HepG2 (cell line): Measurements from ENCODE around the gene TARS3. TPM values are rescaled to one million over a fixed set of nuclear protein-coding genes. Genes with fewer than 3 reads are reported as not detected.

Experiments used
- AHR ChIP-seq: IDR thresholded peaks from 2 replicates; pipeline ENCODE4 v1.6.1; 2018; ENCODE audit warnings: missing genetic modification reagents, missing compliant biosample characterization
- HNRNPLL ChIP-seq: fragments of 200-400 bp; formaldehyde crosslinking; IDR thresholded peaks from 2 replicates; pipeline ENCODE4 v1.6.1; 2017; ENCODE audit warnings: mild to moderate bottlenecking, low read depth, low read length; ENCODE audit not compliant: poor library complexity, severe bottlenecking
- KIAA2018 ChIP-seq: sonication (generic); formaldehyde crosslinking; IDR thresholded peaks from 2 replicates; pipeline ENCODE4 v1.5.0; 2020; ENCODE audit warnings: mild to moderate bottlenecking, missing genetic modification reagents, borderline replicate concordance
- MYNN ChIP-seq: sonication (generic); formaldehyde crosslinking; IDR thresholded peaks from 2 replicates; pipeline ENCODE4 v1.4.0; 2020; ENCODE audit warnings: mild to moderate bottlenecking, low read depth, missing genetic modification reagents
- POLR2A ChIP-seq, 2 experiments: IDR thresholded peaks; 2 replicates each; pipeline ENCODE4 v1.6.1; 2011; ENCODE audit warnings: low read depth in 2 of 2, low read length in 2 of 2, mild to moderate bottlenecking in 1 of 2, moderate library complexity in 1 of 2; ENCODE audit not compliant: insufficient read depth in 1 of 2
- TCF7 ChIP-seq: sonication (generic); IDR thresholded peaks from 2 replicates; pipeline ENCODE4 v1.6.1; 2016; ENCODE audit warnings: antibody characterized with exemption, low read depth
- TGIF2 ChIP-seq: IDR thresholded peaks from 2 replicates; pipeline ENCODE4 v1.6.1; 2016; ENCODE audit warnings: control low read depth, missing compliant biosample characterization
- WIZ ChIP-seq: sonication (generic); formaldehyde crosslinking; IDR thresholded peaks from 2 replicates; pipeline ENCODE4 v1.5.1; 2020; ENCODE audit warnings: mild to moderate bottlenecking, missing genetic modification reagents
- YEATS4 ChIP-seq: sonication (generic); formaldehyde crosslinking; IDR thresholded peaks from 2 replicates; pipeline ENCODE4 v1.4.0; 2020; ENCODE audit warnings: missing genetic modification reagents, borderline replicate concordance
- ZFY ChIP-seq: sonication (generic); formaldehyde crosslinking; IDR thresholded peaks from 2 replicates; pipeline ENCODE4 v1.4.0; 2020; ENCODE audit warnings: missing genetic modification reagents
- polyA plus RNA-seq, 8 experiments: library from polyadenylated mRNA; depleted of rRNA in 3 of 8; stranded (reverse) in 7 of 8; unstranded in 1 of 8; fragments of >200 nt; fragmentation: Illumina TruSeq in 4 of 8; extraction: Trizol in 4 of 8; gene quantifications; 2 replicates each; pipeline versions ENCODE4 v1.2.1 to v1.2.3, GENCODE V29; 2011 to 2016; ENCODE audit warnings: low read depth in 4 of 8, missing spikeins in 1 of 8, mixed read lengths in 1 of 8; ENCODE audit not compliant: insufficient read depth in 1 of 8
- total RNA-seq, 5 experiments: library from RNA; depleted of rRNA; stranded (reverse); fragments of >200 nt; fragmentation: Illumina TruSeq; extraction: Trizol; gene quantifications; 2 replicates each; pipeline ENCODE4 v1.2.3, GENCODE V29; 2016; ENCODE audit warnings: low read depth in 1 of 5
- TF ChIP-seq, protein P1 (sequence below), 2 experiments: fragments of 450-650 bp in 1 of 2; sonication (generic) in 1 of 2; formaldehyde crosslinking in 1 of 2; IDR thresholded peaks; 2 replicates each; pipeline versions ENCODE4 v1.6.1 to v1.8.0; 2016 to 2022; ENCODE audit warnings: antibody characterized with exemption in 1 of 2, mild to moderate bottlenecking in 1 of 2, missing genetic modification reagents in 1 of 2

The TARS3 gene
- total and polyA plus RNA-seq, 2 of the 13 experiments (the other 11 are each of a cell fraction or from before 2014, with no cell fraction given): 4.1 to 11.7 TPM

DNA sequence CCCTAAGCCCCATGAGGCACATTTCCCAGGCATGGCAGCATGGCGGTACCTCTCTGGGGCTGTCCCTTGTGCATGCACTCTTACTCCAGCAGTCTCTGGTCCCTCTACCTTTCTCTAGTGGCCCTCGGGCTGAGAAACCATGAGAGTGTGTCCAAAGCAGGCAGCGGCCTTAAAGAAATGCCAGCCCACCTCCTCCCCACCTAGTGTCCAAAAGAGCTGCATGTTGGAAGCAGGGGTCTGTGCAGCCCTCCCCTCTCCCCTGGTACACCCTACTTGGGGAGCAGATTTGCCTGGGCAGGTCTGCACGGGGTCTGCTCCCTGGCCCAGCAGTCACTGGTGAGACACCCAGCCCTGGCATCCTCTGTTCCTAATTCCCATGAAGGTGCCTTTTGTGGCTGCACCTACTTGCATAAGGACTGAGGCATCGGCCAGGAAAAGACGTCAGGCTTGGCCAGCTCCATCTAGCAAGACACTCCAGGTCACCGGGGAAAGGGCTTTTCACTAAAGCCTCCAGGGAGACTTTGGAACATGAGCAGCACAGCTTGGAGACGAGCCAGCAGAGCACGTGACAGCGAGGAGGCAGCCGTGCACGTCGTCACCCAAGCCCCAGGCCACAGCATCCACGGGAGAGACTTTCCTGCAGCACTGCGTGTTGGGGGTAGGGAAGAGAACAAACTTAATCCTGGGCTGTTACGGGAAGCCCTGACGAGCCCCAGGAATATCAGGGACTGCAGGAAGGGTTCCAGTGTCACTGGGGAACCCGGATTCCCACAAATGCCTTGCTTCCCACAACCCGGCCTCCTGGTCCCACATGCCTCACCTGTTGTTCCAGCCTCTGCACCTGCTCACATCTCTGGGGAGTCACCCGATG is 110.9 kb downstream of the TARS3 start (continued):
- TF ChIP-seq, protein P1, sequence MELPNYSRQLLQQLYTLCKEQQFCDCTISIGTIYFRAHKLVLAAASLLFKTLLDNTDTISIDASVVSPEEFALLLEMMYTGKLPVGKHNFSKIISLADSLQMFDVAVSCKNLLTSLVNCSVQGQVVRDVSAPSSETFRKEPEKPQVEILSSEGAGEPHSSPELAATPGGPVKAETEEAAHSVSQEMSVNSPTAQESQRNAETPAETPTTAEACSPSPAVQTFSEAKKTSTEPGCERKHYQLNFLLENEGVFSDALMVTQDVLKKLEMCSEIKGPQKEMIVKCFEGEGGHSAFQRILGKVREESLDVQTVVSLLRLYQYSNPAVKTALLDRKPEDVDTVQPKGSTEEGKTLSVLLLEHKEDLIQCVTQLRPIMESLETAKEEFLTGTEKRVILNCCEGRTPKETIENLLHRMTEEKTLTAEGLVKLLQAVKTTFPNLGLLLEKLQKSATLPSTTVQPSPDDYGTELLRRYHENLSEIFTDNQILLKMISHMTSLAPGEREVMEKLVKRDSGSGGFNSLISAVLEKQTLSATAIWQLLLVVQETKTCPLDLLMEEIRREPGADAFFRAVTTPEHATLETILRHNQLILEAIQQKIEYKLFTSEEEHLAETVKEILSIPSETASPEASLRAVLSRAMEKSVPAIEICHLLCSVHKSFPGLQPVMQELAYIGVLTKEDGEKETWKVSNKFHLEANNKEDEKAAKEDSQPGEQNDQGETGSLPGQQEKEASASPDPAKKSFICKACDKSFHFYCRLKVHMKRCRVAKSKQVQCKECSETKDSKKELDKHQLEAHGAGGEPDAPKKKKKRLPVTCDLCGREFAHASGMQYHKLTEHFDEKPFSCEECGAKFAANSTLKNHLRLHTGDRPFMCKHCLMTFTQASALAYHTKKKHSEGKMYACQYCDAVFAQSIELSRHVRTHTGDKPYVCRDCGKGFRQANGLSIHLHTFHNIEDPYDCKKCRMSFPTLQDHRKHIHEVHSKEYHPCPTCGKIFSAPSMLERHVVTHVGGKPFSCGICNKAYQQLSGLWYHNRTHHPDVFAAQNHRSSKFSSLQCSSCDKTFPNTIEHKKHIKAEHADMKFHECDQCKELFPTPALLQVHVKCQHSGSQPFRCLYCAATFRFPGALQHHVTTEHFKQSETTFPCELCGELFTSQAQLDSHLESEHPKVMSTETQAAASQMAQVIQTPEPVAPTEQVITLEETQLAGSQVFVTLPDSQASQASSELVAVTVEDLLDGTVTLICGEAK (IDR thresholded peaks at IDR 0.05): no peak
- TF ChIP-seq, protein P1 (CRISPR knock-in tag; IDR thresholded peaks at IDR 0.05): no peak
- TF ChIP-seq POLR2A (IDR thresholded peaks at IDR 0.05; ENCODE audit: insufficient read depth in 1 of 2, low read depth in 2 of 2, low read length in 2 of 2) (peak in 1 of 2 experiments; percentile 66; a peak in 2 of 4 replicates), HNRNPLL (no peak), AHR (CRISPR knock-in tag) (no peak; the same call in 1 of the 2 replicates), KIAA2018 (no peak), YEATS4 (no peak; the same call in 1 of the 2 replicates), ZFY (peak; percentile 71; the same call in 1 of the 2 replicates), WIZ (CRISPR knock-in tag) (no peak), TCF7 (no peak), TGIF2 (CRISPR knock-in tag) (no peak), MYNN (CRISPR knock-in tag) (no peak)
